DLD1 (cell line): ENCODE results near the gene PKD1L1.
"Not testable (repeated sequence)": the region's sequence is repeated elsewhere in the genome, so short reads cannot be mapped to it uniquely, and the experiment has no call there.

Experiments
- in situ Hi-C: cut with HindIII; loops from 2 replicates; pipeline ENCODE4 v1.10.0; 2017; ENCODE audit warnings: low sequenced_read_pairs

Gene PKD1L1

DNA sequence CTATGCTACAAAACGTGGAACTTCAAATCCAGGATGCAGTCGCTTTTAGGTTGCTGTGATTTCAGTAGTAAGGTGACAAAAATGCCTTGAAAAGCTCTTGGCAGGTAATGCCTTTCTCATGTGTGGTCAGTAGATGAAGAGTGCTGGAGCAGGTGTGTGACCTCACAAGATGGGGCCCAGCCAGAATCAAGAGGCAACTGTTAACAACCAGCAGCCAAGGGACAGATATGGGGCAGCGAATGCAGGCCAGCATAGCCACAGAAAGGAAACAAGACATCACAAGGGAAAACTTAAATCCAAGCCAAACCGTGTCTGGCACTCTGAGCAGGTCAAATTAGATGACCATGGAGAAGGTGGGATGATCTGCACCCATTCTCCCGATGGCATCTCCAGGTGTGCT is 18.9 kb upstream of the PKD1L1 start:
- in situ Hi-C loops = no loop called here

DNA sequence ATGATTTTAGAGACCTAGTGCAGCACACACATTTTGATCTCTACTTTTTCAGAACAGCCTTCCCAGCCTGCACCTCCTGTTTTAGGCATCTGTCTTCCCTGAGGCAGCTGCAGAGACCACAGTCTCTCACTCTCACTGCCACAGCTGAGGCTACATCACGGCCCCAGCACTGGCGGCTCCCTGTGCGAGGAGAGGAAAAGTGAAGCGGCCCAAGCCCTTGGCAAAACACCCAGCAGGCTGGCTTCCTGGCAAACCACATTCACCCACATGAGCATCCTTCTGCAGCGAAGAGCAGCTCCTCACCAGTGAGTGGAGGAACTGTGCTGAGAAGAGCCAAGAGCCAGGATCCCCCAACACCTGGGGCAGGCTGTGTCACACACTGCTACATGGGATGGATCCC is 17.2 kb upstream of the PKD1L1 start:
- in situ Hi-C loops = no loop called here

DNA sequence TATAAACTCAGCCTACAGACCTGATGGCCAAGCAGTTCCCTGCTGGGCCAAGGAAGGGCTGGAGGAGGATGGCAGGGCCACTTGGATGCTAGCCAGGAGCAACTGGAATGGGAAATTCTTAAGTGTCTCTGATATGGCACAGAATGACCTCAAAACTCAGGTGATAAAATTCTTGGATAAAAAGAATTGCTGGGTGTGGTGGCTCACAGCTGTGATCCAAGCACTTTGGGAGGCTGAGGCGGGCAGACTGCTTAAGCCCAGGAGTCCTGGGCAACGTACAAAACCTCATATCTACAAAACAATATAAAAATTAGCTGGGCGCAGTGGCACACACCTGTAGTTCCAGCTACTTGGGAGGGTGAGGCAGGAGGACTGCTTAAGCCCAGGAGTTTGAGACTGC is 14.0 kb upstream of the PKD1L1 start:
- in situ Hi-C loops = no loop called here

DNA sequence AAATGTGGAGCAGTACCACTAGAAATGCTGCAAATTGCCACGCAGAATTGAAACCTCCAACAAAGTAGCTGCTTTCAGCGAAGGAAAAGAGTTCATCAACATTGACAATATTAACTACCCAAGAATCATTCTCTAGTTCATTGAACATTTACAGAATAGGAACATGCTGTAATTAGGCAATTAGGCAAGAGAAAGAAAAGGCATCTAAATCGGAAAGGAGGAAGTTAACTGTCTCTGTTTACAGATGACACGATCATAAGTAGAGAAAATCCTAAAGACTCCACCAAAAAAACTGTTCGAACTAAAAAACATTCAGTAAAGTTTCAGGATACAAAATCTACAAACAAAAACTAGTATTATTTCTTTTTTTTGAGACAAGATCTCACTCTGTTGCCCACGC is 8.9 kb upstream of the PKD1L1 start:
- in situ Hi-C loops = no loop called here

DNA sequence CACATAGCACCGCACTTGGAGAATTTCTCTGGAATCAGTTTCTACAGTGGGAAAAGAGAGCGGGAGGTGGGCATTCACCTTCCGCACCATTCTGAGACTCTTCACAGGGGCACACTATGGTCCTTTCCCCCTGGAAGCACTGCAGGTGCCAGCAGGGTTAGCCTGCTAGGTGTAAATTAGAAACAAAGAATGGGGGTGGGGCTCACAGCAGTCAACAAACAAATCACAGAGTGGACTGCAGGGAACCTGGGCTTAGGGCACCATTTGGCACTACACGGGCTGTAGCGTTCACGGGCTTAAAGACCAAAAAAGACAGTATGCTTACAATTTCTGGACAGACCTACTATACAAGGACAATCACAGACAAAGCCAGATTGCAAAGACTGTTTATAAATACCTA is 8.0 kb upstream of the PKD1L1 start:
- in situ Hi-C loops = no loop called here

DNA sequence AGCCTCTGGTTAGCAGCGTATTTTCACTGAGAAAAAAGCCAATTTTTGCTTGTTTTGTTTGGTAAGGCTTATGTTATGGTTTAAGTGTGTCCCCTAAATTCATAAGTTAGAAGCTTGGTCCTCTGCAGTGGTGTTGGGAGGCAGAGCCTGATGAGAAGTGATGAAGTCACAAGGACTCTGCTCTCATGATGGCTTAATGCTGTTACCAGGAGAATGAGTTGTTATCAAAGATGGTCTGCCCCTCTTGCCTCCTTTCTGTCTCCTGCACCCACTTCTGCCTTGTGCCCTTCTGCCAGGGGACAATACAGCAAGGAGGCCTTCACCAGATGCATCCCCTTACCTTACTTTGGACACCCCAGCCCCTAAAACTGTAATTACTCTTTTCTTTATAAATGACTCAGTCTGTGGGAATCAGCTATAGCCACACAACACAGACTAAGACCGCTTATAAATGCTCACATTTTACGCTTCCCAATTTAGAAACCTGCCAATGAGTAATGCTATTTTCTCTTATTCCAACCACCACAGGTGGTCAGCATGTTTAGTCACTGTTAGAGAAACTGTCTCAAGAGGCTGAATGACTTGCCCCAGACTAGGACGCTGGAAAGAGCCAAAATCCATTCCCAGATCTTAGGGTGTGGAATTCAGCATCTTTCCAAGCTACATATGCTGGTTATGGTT is 6.1 kb upstream of the PKD1L1 start:
- in situ Hi-C loops = no loop called here

DNA sequence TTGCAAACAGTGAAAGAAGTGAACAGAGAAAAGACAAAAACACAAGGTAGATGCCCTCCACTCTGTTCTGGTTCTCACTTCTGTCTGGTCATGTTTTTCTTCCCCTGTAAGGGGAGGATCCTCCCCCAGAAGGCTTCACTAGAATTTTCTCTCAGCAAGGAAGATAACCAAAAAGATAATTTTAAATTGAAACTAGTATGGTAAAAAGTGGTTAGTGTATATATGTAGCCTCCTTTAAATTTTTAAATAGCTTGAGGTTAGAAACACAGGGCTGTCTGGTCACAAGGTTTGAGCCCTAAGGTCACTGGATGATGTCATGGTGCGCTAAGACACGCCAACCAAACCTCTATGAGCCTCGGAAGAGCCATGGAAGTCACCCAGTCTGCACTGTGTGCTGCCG is 5.6 kb upstream of the PKD1L1 start:
- in situ Hi-C loops = no loop called here

DNA sequence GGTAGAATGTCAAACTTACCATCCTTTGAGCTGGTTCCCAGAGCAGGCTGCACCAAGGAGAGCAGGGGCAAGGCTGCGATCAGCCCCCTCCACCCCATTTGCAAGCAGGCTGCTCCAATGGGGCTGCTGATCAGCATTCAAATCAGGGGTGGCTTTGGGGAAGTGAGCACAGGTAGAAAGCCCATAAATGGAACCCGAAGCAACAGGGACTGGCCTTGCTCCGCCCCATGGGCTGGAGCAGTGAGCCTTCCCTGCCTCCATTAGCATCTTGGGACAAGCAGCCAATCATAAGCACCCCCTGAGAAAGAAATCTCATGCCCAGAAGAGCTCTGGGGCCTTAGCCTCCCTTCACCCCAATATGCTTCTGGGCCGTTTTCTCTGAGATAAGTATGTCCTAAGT is 4.0 kb upstream of the PKD1L1 start:
- in situ Hi-C loops = no loop called here

DNA sequence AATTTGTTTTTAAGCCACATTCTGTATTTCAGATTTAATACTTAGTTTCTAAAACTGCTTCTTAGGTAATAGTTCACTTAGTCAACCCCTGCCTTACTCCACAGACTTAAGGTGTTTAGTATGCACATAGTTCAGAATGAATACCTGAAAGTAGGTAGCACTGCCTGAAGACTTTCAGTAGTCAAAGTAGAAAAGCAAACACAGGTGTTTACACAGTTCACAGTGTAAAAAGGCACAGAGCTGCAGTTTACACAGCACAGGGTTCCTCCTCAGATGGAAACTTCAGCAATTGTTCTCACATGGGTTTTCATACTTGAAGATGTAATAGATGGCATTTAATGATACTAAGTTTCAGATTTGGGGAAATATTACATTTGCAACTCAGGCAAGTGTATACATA is 3.1 kb upstream of the PKD1L1 start:
- in situ Hi-C loops = no loop called here

DNA sequence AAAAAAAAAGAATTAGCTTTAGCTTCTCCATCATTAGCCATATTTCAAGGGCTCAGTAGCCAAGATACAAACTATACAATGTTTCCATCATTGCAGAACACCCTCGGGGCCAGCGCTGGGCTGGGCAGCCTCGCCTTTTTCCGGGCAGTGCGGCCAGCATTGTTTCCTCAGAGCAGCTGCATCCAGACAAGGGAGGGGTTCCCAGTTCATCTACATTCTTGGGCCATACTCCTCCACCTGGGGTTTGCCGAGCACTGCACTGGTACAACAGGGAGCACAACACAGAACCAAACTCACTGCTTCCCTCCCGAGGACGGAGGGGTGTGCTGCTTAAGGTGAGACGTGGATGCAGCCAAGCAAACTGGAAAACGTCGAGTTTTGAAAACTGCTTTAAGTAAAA is 2.4 kb upstream of the PKD1L1 start:
- in situ Hi-C loops = no loop called here

DNA sequence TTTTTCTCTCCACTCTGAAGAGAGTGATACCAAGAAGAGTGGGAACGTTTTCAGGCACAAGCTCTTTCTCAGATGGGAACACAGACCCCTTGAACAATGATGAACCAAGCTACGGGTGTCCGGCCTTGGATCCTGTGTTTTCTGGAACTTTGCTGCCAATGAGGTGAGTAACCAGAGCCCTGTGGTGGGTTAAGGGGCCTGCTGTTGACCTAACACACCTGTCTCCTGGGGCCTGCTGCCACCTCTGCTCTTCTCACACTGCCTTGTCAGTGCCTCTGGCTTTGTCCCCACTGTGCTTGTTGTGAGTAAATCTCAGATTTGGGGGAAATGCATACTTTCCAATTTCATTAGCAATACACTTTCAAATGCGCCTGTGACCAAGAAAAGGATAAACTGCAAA is 1.4 kb upstream of the PKD1L1 start:
- in situ Hi-C loops = no loop called here

DNA sequence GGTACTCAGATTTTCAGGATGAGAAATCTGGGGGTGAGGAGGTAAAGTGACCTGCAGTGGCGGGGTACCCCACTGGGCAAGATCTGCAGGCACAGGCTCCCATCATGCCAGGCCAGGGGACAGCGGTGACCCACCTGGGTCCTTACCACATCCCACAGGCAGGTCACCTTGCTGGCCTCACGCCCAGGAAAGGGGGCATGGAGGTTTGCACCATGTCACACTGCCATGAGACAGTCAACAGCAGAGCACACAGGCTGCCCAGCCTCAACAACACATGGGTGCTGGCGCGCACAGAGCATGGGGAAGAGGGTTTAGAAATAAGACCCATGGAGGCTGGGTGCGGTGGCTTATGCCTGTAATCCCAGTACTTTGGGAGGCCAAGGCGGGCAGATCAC is 914 bp downstream of the PKD1L1 start:
- in situ Hi-C loops = no loop called here

DNA sequence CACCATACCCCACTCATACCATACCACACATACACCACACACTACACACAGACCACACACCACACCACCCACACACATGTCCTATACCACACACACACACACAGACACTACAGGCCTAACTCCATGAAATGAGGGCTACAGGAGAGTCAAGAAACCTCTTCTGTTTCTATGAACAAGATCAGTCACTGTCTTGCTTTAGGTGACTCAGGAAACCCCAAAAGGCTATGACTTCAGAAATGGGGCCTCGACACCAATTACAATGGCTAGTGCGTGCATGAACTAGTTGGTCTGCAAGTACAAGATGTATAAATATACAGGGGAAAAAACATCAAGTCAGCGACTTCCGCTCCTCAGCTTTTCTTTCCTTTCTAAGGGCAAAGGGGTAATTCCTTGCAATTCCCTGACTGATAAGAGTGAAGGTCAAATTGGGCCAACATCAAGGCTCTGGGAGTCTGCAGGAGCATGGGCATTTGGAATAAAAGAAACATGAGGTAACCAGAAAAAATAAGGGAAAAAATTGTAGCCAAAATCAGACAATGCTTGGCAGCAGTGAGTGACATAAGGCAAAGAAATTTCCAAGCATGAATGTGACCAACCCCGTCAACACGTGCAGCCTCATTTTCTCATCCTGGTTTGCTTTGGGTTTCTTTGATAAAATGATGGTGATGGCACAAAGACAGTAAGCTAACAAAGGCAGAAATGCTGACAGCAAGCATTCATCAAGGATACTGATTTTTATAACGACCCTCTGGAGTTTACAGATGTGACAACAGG is 1.5 kb downstream of the PKD1L1 start:
- in situ Hi-C loops = no loop called here

DNA sequence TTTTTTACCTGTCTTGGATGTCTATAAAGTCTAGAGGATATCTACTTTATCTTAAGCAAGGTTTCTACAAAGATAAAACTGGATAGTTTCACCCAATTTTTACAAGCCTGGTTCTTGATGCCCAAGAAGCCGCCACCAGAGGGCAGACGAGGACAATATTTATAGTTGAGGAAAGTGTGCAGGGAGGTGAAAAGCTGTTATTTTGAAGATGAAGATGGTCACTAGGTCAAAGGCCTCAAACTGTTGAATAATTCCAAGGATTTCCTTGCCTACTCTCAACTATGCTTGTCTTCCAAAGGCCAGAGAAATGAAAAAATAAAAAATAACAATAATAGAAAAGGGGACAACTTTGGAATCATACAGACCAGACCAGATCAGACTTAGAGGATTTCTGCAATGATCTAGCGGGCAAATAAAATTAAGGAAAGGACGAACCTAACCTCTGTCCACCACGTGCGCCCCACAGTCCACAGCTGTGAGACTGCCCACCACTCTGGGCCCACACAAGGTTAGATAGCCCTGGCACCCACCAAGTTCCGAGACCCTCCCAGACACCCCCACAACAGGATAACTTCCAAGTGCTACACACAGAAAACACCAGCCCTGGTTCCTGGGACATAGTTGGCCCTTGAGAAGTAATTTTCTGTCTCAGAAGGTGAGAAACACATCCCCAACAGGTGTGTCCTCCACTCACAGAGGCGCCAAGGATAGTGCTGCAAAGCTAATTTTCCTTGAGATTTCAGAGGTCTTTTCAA is 2.8 kb downstream of the PKD1L1 start:
- in situ Hi-C loops = no loop called here

DNA sequence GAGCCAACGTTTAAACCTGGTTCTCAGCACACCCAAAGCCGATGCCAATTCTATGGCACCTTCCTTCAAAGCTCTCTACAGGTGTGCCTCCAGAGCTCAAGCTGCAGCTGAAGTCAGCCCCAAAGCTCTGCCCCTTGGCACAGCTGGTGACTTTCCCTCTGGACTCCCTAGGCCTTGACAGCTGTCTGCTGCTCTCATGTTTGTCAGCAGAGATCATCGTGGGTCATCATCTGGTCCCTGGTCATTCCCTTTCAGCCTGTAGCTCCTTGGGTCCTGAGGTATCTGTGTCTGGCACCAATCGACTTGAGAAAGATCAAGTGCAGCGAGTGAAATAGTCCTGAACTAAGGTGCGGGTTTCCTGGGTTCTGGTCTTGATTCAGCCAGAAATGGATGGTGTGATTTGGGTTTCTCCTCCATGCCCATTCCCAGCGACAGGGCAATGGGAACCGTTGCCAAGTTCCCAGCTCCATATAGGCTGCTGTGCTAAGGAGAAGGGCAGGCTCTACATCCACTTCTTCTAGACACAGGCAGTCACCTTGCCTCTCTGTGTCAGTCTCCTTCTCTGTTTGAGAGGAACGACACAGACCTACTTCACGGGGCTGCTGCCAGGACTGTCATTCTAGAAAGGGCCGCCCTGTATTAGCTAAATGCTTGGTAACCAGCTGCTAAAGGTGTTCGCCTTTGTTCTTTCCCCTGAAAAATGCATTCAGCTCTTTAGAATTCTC is 3.6 kb downstream of the PKD1L1 start:
- in situ Hi-C loops = no loop called here

DNA sequence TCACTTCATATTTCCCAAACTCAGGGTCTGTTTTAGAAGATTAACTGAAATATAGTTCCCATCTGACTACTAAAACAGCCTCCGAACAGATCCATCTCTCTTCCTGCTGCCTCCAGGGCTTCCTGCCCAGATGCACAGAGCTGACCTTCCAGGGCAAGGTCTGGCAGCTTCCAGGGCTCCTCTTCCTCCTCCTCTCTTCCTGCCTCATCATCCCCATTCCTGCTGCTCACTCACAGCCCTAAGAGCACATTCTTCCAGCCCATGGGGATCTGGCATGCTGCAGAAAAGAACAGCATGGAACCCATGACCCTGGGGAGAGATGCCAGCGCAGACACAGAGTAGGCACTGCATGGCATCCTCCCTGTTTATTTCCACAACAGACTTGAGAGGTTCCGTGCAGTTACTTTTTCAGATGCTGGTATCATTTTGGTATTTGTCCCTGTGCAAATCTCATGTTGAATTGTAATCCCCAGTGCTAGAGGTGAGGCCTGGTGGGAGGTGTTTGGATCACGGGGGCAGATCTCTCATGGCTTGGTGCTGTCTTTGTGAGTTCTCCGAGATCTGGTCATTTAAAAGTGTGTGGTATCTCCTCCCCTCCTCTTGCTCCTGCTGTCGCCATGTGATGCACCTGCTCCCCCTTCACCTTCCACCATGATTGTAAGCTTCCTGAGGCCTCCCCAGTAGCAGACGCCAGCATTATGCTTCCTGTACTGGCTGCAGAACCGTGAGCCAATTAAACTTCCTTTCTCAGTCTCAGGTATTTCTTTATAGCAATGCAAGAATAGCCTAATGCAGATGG is 4.4 kb downstream of the PKD1L1 start:
- in situ Hi-C loops = no loop called here

DNA sequence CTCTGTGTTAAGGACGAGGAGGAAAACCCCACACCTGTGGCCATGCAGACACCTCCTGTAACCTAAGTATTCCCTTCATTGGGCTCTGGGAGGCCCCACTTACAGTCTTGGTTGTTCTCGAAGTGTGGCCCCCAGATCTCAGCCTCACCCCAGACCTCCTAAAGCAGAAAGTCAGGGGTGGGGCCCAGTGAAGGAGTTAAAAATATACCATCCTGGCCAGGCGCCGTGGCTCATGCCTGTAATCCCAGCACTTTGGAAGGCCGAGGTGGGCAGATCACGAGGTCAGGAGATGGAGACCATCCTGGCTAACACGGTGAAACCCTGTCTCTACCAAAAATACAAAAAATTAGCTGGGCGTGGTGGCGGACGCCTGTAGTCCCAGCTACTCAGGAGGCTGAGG is 5.6 kb downstream of the PKD1L1 start:
- in situ Hi-C loops = not testable (repeated sequence)

DNA sequence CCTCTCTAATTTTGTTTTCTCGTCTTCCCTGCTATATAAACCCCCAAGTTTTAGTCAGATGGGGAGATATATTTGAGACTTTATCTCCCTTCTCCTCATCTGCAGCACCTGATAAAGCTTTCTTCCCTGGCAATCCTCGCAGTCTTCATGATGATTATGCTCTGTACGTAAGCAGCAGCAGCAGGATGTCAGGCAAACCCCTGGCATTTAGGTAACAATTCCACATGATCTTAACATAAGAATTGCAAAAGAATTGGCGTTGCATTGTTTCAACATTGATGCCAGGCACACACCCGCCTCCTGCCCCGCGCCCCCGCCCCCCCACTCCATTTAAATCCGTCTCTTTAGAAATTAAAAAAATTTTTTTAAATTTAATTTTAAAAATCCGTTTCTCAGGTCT is 6.1 kb downstream of the PKD1L1 start:
- in situ Hi-C loops = no loop called here

DNA sequence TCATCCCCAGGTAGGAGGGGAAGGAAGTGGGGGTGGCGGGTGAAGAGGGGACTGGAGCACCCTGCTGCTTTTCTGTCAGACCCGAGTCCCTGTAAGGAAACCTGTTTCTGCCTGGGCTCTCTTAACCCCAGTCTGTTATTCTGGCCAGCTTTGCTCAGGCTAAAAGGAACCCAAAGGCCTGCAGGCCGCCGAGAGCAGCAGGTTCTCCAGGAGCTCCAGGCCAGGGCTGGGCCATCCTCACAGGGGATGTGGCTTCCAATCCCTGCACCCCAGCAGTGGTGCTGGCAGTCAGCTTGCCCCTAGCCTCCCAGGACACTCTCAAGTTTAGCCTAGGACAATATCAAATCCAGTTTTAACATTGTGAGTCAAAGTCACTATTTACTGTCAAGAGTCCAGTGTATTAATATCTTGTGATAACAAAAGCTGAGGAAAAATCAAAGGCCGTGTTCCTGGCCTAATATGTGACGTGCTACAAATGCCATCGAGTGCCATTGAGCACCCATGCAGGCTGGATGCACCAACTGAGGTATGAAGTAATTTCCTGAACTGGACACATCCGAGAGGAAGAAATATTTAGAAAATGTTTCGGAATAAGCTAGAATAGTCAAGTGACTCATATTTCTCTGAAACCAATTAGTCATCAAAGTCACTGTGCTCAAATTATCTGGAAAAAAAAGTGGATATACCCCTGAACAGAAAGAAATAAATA is 7.0 kb downstream of the PKD1L1 start:
- in situ Hi-C loops = no loop called here
